NCI-H345 (cell line): ENCODE measurements around the gene PI4KB.
A peak's percentile ranks its signal among the peaks of the same experiment; 100 is the strongest.

ENCODE experiments used
- DNase-seq: peaks from one replicate; lab custom pipeline; 2025; lab: John Stamatoyannopoulos, UW

The PI4KB gene

GRCh38 chr1:151346082-151346768 lies 19.0 kb upstream of the PI4KB start:
- DNase-seq, result no peak

- no peak for DNase-seq
Measured at GRCh38 chr1:151344291-151344690, 17.1 kb upstream of the PI4KB start.

- no peak for DNase-seq
Measured at GRCh38 chr1:151343587-151343986, 16.4 kb upstream of the PI4KB start.

- DNase-seq, result no peak
Measured at GRCh38 chr1:151342569-151342968, 15.4 kb upstream of the PI4KB start.

- no peak for DNase-seq
Measured at GRCh38 chr1:151342021-151342420, 14.8 kb upstream of the PI4KB start.

GRCh38 chr1:151340870-151341754 lies 13.9 kb upstream of the PI4KB start:
- peak; percentile 90 for DNase-seq

- DNase-seq, result no peak
Measured at GRCh38 chr1:151336556-151336955, 9.3 kb upstream of the PI4KB start.

GRCh38 chr1:151334822-151335221 lies 7.6 kb upstream of the PI4KB start:
- DNase-seq, result no peak

GRCh38 chr1:151327903-151328674 lies 873 bp upstream of the PI4KB start:
- DNase-seq, result peak; percentile 61

- DNase-seq, result peak; percentile 65
Measured at GRCh38 chr1:151326619-151327222, 495 bp downstream of the PI4KB start.

GRCh38 chr1:151325646-151326429 lies 1.4 kb downstream of the PI4KB start:
- DNase-seq, result no peak

- no peak for DNase-seq
Measured at GRCh38 chr1:151325231-151325630, 2.0 kb downstream of the PI4KB start.

- DNase-seq, result no peak
Measured at GRCh38 chr1:151324390-151324930, 2.8 kb downstream of the PI4KB start.

GRCh38 chr1:151318975-151319374 lies 8.2 kb downstream of the PI4KB start:
- no peak for DNase-seq

GRCh38 chr1:151315565-151316235 lies 11.5 kb downstream of the PI4KB start:
- DNase-seq, result no peak

GRCh38 chr1:151314137-151314875 lies 12.9 kb downstream of the PI4KB start:
- no peak for DNase-seq

- DNase-seq, result no peak
Measured at GRCh38 chr1:151313501-151313900, 13.7 kb downstream of the PI4KB start.

- no peak for DNase-seq
Measured at GRCh38 chr1:151312826-151313225, 14.4 kb downstream of the PI4KB start.

GRCh38 chr1:151312411-151312810 lies 14.8 kb downstream of the PI4KB start:
- DNase-seq, result no peak
